CD4-positive, alpha-beta T cell treated with Interleukin-6 at 100 ng/mL for 8 hours (primary cell): ENCODE data around the gene BEST2.

Experiments
- DNase-seq: peaks from one replicate; pipeline ENCODE4 v3.0.0-alpha.2; 2020; ENCODE audit warnings: mixed read lengths, low spot score

BEST2 gene

DNA sequence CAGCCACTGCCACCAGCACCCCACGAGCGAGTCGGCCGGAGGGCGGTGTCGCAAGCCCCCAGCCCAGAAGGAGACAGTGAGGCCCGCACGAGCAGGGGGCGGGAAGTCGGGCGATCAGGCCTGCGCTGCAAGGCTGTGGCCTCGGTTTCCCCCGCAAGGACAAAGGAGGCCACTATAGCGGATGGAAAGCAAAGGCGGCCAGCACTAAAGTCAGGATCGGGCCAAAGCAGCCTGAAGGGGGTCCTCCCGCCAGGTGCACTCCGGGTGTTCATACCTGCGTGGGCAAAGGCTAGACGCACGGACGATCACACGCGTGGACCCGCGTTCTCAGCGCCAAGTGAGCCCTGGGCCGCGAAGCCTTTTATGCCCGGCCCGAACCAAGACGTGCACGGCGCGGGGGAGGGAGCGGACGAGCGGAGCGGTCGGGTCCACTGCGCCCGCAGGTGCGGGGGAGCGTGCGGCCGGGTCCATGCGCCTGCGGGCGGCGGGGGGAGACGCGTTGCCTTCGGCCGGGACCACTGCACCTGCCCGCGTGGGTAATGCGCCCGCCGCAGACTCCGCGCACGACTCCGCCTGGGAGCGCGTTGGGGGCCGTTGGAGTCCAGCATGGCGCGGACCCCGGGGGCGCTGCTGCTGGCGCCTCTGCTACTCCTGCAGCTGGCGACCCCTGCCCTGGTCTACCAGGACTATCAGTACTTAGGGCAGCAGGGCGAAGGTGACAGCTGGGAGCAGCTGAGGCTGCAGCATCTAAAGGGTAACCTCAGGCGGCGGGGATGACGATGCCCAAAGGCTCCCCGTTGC, 50.1 kb downstream of the BEST2 start, which contains the start of the genes PRDX2 and THSD8:
Gene PRDX2, minus strand, starts transcription at position 335 of the 801 bp plus-strand sequence. CDS start 539 bp downstream, outside the sequence.
Gene THSD8, plus strand, starts transcription at position 604 of the 801 bp plus-strand sequence. Its CDS starts 3 bp downstream, at position 607.
- DNase-seq, result peak; percentile 75

DNA sequence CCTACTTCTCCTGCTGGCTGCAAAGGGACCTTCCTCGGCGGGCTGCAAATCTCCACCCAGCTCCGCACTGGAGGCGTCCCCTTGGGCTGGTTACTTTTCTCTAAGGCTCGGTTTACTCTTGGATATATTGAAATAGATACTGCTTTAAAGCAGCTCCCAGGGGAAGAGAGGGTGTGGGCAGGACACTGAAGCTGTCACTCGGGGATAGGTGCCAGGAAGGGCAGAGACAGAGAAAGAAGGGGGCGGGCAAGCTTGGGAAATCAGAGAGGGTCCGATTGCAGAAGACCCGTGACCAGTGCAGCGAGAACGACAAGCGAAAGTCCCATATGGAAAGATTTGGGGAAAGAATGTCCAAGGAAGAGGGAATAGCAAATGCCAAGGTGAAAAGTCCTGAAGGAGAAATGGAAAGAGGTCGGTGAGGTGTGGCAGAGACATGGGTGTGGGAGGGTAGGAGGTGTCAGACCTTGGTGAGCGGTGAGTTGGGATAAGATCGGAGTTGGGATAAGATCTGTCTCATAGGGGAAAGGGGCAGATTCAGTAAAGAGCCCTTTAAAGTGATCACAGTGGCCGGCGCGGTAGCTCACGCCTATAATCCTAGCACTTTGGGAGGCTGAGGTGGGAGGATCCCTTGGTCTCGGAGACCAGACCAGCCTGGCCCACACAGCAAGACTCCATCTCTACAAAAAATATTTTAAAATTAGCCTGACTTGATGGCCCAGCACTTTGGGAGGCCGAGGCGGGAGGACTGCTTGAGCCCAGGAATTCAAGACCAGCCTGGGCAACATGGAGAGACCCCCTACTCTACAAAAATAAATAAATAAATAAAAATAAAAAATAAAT, 50.9 kb downstream of the BEST2 start:
- DNase-seq, result no peak

DNA sequence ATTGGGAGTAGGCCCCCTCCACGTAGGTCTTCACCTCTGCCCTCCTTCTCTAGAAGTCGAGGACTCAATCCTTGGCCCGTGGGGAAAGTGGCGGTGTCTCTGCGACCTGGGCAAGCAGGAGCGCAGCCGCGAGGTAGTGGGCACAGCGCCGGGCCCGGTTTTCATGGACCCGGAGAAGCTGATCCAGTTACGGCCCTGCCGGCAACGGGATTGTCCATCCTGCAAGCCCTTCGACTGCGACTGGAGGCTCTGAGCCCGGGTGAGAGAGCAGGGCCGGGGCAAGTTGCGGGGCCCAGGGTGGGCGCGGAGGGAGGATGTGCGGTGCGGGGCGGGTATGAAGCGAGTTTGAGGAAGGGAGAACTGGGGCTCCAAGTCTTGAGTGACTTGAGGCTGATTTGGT, 52.5 kb downstream of the BEST2 start:
- no peak for DNase-seq

DNA sequence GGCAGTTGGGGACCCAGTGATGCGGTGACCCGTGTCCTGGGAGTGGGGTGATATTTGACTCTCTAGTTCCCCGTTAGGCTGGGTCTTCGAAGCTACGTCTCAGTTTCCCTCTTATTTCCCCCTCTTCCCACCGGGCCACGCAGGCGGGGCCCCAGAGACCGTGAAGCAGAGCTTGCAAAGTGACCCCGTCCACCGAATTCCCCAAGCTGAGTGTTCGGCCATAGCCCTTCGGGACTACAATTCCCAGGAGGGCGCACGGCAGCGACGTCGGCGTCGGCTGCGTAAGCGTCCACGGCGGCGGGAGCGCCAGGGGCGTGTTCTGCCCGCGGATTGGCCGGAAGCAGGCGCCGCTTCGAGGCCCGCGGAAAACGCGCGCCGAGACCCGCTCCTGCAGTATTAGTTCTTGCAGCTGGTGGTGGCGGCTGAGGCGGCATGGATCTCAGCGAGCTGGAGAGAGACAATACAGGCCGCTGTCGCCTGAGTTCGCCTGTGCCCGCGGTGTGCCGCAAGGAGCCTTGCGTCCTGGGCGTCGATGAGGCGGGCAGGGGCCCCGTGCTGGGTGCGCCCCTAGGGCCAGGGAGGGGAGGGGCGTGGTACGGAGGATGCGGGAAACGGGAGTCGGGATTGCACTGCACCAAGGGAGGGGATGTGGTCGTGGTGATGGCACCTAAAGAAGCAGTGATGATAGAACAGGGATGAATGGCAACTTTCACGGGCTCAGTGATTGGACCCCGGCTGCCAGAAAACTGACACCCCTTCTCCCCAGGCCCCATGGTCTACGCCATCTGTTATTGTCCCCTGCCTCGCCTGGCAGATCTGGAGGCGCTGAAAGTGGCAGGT, 54.9 kb downstream of the BEST2 start, which contains the start of gene RNASEH2A:
Gene RNASEH2A, plus strand, starts transcription at position 343 of the 840 bp plus-strand sequence. Its CDS starts 90 bp downstream, at position 433.
- peak; percentile 85 for DNase-seq
